Lung microvascular endothelial cell (primary cell): Measurements from ENCODE around the gene USP15. TPM values are rescaled to one million over a fixed set of nuclear protein-coding genes. Genes with fewer than 3 reads are reported as not detected.

Source experiments
- DNase-seq, 2 donors: peaks; one replicate each; pipeline versions ENCODE4 v3.0.0 to v3.0.0-alpha.2; 2010; ENCODE audit warnings: low read depth in 2 of 2
- total RNA-seq: library from RNA; depleted of rRNA; stranded (reverse); fragments of >200 nt; gene quantifications from 2 replicates; pipeline ENCODE4 v1.2.1, GENCODE V29; 2014

The USP15 gene
- total RNA-seq, 1 donor from 2014 or later = 45.4 TPM

GRCh38 chr12:62282057-62282774 lies 22.0 kb downstream of the USP15 start:
- DNase-seq = no peak

GRCh38 chr12:62284749-62285148 lies 24.5 kb downstream of the USP15 start:
- DNase-seq = no peak

GRCh38 chr12:62285284-62285683 lies 25.1 kb downstream of the USP15 start:
- no peak for DNase-seq

- DNase-seq = no peak
These were observed 28.1 kb downstream of the USP15 start for GRCh38 chr12:62288328-62288727.

DNA sequence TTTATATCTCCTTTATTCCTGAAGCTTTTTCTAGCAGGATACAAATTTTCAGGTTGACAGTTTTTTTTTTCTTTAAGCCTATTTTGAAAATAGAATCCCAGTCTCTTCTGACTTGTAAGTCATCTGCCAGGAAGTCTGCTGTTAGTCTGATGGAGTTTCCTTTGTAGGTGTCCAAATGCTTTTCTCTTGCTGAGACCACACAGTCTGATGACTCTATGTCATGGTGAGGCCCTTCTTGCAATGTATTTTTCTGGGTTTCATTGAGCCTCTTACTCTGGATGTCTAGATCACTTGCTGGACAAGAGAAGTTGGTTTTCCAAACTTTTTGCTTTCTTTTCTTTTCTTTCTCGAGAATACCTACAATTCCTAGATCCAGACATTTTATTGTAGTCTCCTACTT lies 30.6 kb downstream of the USP15 start:
- DNase-seq = peak in 1 of 2 donors; percentile 13

GRCh38 chr12:62291864-62292760 lies 31.9 kb downstream of the USP15 start:
- DNase-seq = peak in 1 of 2 donors; percentile 27

DNA sequence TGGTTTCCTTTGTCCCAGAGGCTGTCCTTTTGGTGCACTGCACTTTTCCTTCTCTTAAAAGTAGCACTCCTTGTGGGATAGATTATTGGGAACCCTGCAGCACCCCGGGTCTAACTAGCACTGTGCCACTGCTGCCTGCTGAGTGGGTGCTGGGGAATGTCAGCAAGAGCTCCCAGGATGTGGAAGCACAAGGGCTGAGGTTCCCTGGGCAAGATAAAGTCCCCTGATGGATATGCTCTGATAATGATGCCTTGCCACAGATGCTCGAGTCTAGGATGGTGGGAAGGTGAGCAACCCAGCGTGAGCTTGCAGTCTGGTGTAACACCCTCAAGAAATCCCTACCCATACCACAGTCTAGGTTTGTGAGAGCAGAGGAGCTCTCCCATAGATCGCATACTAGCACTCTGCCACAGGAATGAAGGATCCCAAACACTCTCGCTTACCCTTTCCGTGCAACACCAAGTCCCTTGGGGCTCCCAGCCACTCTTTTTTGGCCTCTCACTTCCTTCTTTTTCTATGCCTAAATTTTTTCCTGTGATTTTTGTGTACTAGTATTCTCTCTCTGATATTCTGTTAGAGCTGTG lies 32.6 kb downstream of the USP15 start:
- no peak for DNase-seq

GRCh38 chr12:62294378-62294777 lies 34.2 kb downstream of the USP15 start:
- no peak for DNase-seq

- no peak for DNase-seq
These were observed 35.8 kb downstream of the USP15 start for GRCh38 chr12:62296001-62296400.

DNA sequence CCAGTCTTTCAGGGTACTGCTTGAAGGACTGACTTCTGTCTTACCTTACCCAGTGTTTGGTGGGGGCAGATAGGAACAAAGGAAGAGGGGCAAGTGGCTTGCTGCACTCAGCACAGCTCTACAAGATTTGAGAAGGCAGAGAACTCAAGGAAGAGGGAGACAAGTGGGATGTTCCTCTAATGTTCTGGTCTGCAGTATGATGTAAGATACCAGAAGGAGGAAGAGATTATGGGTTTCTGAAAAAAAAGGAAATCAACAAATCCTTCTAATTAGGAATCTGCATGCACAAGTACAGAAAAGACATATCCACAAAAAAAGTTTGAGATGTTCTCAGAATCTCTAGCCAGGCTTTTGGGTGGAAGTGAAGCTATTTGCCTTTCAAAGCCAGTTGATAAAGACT lies 37.1 kb downstream of the USP15 start:
- DNase-seq = no peak

- DNase-seq = no peak
These were observed 39.4 kb downstream of the USP15 start for GRCh38 chr12:62299617-62300016.

- DNase-seq = no peak
These were observed 41.0 kb downstream of the USP15 start for GRCh38 chr12:62301080-62301798.

DNA sequence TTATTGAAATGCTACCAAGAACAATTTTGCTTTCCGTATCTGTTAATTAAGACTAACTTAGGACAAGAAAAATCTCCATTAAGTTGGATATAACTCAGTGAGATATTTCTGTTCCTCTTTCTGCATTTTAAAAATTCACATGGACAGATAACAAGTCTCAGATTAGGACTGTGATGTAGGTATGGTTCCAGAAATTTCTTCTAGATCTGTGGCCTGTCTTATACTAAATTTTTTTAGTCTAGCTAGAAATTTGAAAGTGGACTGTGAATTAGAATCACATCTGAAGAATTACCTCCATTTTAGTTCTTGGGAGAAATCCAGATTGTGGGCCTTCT lies 41.6 kb downstream of the USP15 start:
- DNase-seq = no peak

- no peak for DNase-seq
These were observed 44.4 kb downstream of the USP15 start for GRCh38 chr12:62304560-62304959.

GRCh38 chr12:62305778-62306177 lies 45.6 kb downstream of the USP15 start:
- DNase-seq = no peak

DNA sequence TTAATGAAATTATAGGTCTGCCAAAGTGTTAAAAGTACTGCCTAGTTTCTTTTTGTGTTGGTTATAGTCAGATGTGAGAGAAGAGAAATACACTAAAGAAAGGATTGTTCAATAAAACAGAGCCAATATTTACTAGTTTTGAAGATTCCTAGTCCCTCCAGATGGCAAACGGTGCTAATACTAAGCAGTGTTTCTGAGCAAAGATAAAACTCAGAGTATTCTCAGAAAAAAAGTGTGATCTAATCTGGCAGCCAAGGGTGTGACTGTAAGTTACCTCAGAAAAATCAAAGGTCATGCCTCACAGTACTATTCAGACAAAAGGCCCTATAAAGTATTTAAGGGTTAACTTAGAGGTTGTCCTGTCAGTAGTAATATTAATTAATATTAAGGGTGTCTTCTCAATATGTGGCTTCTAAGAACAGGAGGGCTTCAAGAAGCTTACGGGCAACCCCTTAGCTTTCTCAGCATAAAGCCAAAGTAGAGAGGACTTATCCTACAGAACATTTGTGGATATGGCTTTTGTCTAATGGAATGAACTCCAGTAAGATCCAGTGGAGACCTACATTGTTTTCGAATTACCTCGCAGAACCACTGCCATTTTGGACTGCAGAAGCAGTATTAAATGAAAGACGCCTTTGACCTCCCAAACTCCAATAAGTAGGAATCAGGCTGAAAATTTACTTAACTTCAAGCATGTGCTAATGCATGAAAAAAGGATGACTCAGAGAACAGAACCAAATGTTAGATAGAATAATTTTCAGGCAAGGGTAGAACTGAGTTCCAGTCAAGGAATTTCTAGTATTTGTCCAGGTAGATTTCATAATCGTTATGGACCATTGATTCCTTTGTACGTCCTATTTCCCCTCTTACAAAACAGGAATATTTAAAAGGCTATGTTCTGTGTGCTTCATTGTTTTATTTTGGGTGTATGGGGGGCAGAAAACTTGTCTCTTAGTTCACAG lies 46.6 kb downstream of the USP15 start:
- no peak for DNase-seq

DNA sequence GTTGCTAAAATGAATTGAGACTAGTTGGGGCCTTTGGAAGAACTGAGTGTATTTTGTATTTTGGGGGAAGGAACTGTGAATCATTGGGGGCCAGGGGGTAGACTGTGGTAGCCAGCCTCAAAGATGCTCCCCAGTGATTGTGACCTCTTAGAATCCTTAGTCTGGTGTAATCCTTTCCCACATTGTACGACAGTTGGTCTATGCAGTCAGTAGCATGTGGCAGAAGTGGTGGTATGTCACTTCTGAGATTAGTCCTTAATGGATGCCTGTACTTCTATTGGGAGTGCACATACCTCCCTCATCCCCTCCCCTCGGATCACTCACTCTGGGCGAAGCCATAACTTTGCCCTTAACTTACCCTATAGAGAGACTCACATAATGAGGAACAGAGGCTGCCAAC lies 48.0 kb downstream of the USP15 start:
- DNase-seq = no peak

- no peak for DNase-seq
These were observed 53.6 kb downstream of the USP15 start for GRCh38 chr12:62313727-62314380.

- no peak for DNase-seq
These were observed 56.8 kb downstream of the USP15 start for GRCh38 chr12:62317017-62317416.

- no peak for DNase-seq
These were observed 58.9 kb downstream of the USP15 start for GRCh38 chr12:62319058-62319457.
